ENCODE data around the gene LPP.

GRCh38 chr3:188760408-188760807, 606.5 kb downstream of the LPP start:
- TF ChIP-seq CTCF (IDR thresholded peaks at IDR 0.05) (no peak), POLR2A (IDR thresholded peaks at IDR 0.05) (no peak)

Data from Peyer's patch (tissue), 4 donors.